ENCODE results near the gene DISP3.
"Not testable (repeated sequence)": the region's sequence is repeated elsewhere in the genome, so short reads cannot be mapped to it uniquely, and the experiment has no call there.

- TF ChIP-seq, protein P1, sequence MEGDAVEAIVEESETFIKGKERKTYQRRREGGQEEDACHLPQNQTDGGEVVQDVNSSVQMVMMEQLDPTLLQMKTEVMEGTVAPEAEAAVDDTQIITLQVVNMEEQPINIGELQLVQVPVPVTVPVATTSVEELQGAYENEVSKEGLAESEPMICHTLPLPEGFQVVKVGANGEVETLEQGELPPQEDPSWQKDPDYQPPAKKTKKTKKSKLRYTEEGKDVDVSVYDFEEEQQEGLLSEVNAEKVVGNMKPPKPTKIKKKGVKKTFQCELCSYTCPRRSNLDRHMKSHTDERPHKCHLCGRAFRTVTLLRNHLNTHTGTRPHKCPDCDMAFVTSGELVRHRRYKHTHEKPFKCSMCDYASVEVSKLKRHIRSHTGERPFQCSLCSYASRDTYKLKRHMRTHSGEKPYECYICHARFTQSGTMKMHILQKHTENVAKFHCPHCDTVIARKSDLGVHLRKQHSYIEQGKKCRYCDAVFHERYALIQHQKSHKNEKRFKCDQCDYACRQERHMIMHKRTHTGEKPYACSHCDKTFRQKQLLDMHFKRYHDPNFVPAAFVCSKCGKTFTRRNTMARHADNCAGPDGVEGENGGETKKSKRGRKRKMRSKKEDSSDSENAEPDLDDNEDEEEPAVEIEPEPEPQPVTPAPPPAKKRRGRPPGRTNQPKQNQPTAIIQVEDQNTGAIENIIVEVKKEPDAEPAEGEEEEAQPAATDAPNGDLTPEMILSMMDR (IDR thresholded peaks at IDR 0.05), result not testable (repeated sequence)
- not testable (repeated sequence) for TF ChIP-seq POLR2A (IDR thresholded peaks at IDR 0.05)
These were observed 101.1 kb downstream of the DISP3 start for GRCh38 chr1:11580049-11580448.

Data from thyroid gland (tissue), 4 donors.